Neural cell (in vitro differentiated cells): ENCODE results near the gene FAM168A. TPM values are rescaled to one million over a fixed set of nuclear protein-coding genes. Genes with fewer than 3 reads are reported as not detected.

Experiments used
- H2AFZ ChIP-seq: fragments of 200-600, 300-800 bp; sonication (generic), shearing (Covaris generic); 2 replicates; pipeline ENCODE4 v1.6.0; 2014; ENCODE audit warnings: low read depth, mild to moderate bottlenecking, antibody characterized with exemption, low read length, moderate library complexity
- H3F3A ChIP-seq: fragments of 200-600 bp; shearing (Covaris generic); 2 replicates; pipeline ENCODE4 v1.6.1; 2016; ENCODE audit warnings: mild to moderate bottlenecking, moderate library complexity, mixed read lengths, antibody characterized with exemption, low read length; ENCODE audit not compliant: insufficient read depth, poor library complexity, severe bottlenecking
- H3K27ac ChIP-seq: fragments of 200-600, 300-800 bp; sonication (generic), shearing (Covaris generic); 2 replicates; pipeline ENCODE4 v1.5.1; 2014; ENCODE audit warnings: mild to moderate bottlenecking, low read length, moderate library complexity
- H3K27me3 ChIP-seq: fragments of 300-800, 200-600 bp; sonication (generic), shearing (Covaris generic); 2 replicates; pipeline ENCODE4 v1.6.0; 2014; ENCODE audit warnings: mild to moderate bottlenecking, low read depth, low read length, moderate library complexity; ENCODE audit not compliant: insufficient read depth
- H3K36me3 ChIP-seq: fragments of 300-800, 200-600 bp; sonication (generic), shearing (Covaris generic); 2 replicates; pipeline ENCODE4 v1.5.1; 2014; ENCODE audit warnings: mild to moderate bottlenecking, antibody characterized with exemption, low read length, moderate library complexity; ENCODE audit not compliant: insufficient read depth
- H3K4me2 ChIP-seq: fragments of 300-800, 200-600 bp; sonication (generic), shearing (Covaris generic); 2 replicates; pipeline ENCODE4 v1.6.0; 2014; ENCODE audit warnings: mild to moderate bottlenecking, low read length
- H3K4me3 ChIP-seq: fragments of 300-800, 200-600 bp; sonication (generic), shearing (Covaris generic); 2 replicates; pipeline ENCODE4 v1.5.1; 2014; ENCODE audit warnings: mild to moderate bottlenecking, low read length, moderate library complexity
- H3K79me2 ChIP-seq: fragments of 200-600 bp; shearing (Covaris generic); replicated peaks from 2 replicates; pipeline ENCODE4 v1.6.0; 2014; ENCODE audit warnings: mild to moderate bottlenecking, low read length, moderate library complexity; ENCODE audit not compliant: insufficient read depth
- H3K9ac ChIP-seq: fragments of 300-800, 200-600 bp; sonication (generic), shearing (Covaris generic); 2 replicates; pipeline ENCODE4 v1.6.1; 2016; ENCODE audit warnings: mild to moderate bottlenecking, low read length, mixed read lengths
- H3K9me2 ChIP-seq: fragments of 200-600 bp; shearing (Covaris generic); 2 replicates; pipeline ENCODE4 v1.6.1; 2016; ENCODE audit warnings: mild to moderate bottlenecking, low read length, mixed read lengths; ENCODE audit not compliant: insufficient read depth
- H3K9me3 ChIP-seq: fragments of 200-600, 300-800 bp; sonication (generic), shearing (Covaris generic); 2 replicates; pipeline ENCODE4 v1.6.1; 2016; ENCODE audit warnings: mild to moderate bottlenecking, mixed run types, low read length, moderate library complexity, mixed read lengths
- H4K20me1 ChIP-seq: fragments of 200-600 bp; shearing (Covaris generic); 2 replicates; pipeline ENCODE4 v1.6.1; 2016; ENCODE audit warnings: mild to moderate bottlenecking, mixed run types; ENCODE audit not compliant: insufficient read depth
- EP300 ChIP-seq: fragments of 450-650 bp; conservative IDR thresholded peaks from 2 replicates; pipeline ENCODE4 v1.6.1; 2014; ENCODE audit warnings: antibody characterized with exemption, mild to moderate bottlenecking, moderate library complexity; ENCODE audit not compliant: poor library complexity, severe bottlenecking
- EZH2 ChIP-seq: fragments of 200-600, 300-800 bp; shearing (Covaris generic), sonication (generic); IDR thresholded peaks from 2 replicates; pipeline ENCODE4 v1.6.1; 2014; ENCODE audit warnings: antibody characterized with exemption, low read length, borderline replicate concordance, mild to moderate bottlenecking; ENCODE audit not compliant: insufficient read depth, poor library complexity, severe bottlenecking
- MXI1 ChIP-seq: fragments of 450-650 bp; conservative IDR thresholded peaks from 2 replicates; pipeline ENCODE4 v1.6.1; 2014; ENCODE audit warnings: antibody characterized with exemption, mild to moderate bottlenecking; ENCODE audit not compliant: poor library complexity, severe bottlenecking
- POLR2AphosphoS5 ChIP-seq: IDR thresholded peaks from 2 replicates; pipeline ENCODE4 v1.6.1; 2012
- RAD21 ChIP-seq: fragments of 450-650 bp; conservative IDR thresholded peaks from 2 replicates; pipeline ENCODE4 v1.6.1; 2014; ENCODE audit warnings: antibody characterized with exemption, mild to moderate bottlenecking, moderate library complexity
- SMC3 ChIP-seq: fragments of 450-650 bp; conservative IDR thresholded peaks from 2 replicates; pipeline ENCODE4 v1.6.1; 2014; ENCODE audit warnings: antibody characterized with exemption, mild to moderate bottlenecking, moderate library complexity; ENCODE audit not compliant: poor library complexity
- TAF1 ChIP-seq: IDR thresholded peaks from 2 replicates; pipeline ENCODE4 v1.6.1; 2012; ENCODE audit warnings: low read depth
- polyA plus RNA-seq: library from polyadenylated mRNA; depleted of rRNA; stranded (reverse); fragments of >200 nt; gene quantifications from 2 replicates; pipeline ENCODE4 v1.2.3, GENCODE V29; 2014
- TF ChIP-seq, protein P1 (sequence below): fragments of 450-650 bp; IDR thresholded peaks from 2 replicates; pipeline ENCODE4 v1.5.1; 2014; ENCODE audit warnings: antibody characterized with exemption, mild to moderate bottlenecking, moderate library complexity; ENCODE audit not compliant: poor library complexity, severe bottlenecking
- TF ChIP-seq, protein P2 (sequence below): IDR thresholded peaks from 2 replicates; pipeline ENCODE4 v1.6.1; 2012; ENCODE audit warnings: borderline replicate concordance

Gene FAM168A
- polyA plus RNA-seq, 1 donor from 2014 or later, result 67.3 TPM

DNA sequence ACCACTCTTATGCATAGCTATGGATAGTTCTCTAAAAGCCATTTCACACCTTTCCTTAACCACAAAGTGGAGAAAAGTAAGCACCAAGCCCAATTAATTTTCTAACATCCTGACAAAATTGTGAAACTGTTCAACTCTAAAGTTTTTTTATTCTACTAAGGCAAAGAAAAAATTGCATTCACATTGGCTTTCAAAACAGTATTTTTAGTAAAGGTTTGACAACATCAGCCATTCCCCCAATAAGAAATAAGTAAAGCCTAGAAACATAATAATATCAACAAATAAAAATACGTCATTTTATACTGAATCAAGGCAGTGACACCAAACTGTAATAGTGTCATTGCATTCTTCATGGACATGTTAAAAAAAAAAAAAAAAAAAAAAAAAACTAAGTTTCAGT, 11.1 kb downstream of the FAM168A start:
- no peaks in the 10 kb centered on the region for H4K20me1 ChIP-seq
- no peak overlapping the region for H3K4me2 ChIP-seq
- no peaks in the 10 kb centered on the region for H3K27me3 ChIP-seq
- TF ChIP-seq RAD21 (no peak), MXI1 (no peak), EZH2 (no peak), SMC3 (no peak), TAF1 (no peak), EP300 (no peak), POLR2AphosphoS5 (no peak)
- TF ChIP-seq, protein P1, sequence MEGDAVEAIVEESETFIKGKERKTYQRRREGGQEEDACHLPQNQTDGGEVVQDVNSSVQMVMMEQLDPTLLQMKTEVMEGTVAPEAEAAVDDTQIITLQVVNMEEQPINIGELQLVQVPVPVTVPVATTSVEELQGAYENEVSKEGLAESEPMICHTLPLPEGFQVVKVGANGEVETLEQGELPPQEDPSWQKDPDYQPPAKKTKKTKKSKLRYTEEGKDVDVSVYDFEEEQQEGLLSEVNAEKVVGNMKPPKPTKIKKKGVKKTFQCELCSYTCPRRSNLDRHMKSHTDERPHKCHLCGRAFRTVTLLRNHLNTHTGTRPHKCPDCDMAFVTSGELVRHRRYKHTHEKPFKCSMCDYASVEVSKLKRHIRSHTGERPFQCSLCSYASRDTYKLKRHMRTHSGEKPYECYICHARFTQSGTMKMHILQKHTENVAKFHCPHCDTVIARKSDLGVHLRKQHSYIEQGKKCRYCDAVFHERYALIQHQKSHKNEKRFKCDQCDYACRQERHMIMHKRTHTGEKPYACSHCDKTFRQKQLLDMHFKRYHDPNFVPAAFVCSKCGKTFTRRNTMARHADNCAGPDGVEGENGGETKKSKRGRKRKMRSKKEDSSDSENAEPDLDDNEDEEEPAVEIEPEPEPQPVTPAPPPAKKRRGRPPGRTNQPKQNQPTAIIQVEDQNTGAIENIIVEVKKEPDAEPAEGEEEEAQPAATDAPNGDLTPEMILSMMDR, result no peak
- TF ChIP-seq, protein P2, sequence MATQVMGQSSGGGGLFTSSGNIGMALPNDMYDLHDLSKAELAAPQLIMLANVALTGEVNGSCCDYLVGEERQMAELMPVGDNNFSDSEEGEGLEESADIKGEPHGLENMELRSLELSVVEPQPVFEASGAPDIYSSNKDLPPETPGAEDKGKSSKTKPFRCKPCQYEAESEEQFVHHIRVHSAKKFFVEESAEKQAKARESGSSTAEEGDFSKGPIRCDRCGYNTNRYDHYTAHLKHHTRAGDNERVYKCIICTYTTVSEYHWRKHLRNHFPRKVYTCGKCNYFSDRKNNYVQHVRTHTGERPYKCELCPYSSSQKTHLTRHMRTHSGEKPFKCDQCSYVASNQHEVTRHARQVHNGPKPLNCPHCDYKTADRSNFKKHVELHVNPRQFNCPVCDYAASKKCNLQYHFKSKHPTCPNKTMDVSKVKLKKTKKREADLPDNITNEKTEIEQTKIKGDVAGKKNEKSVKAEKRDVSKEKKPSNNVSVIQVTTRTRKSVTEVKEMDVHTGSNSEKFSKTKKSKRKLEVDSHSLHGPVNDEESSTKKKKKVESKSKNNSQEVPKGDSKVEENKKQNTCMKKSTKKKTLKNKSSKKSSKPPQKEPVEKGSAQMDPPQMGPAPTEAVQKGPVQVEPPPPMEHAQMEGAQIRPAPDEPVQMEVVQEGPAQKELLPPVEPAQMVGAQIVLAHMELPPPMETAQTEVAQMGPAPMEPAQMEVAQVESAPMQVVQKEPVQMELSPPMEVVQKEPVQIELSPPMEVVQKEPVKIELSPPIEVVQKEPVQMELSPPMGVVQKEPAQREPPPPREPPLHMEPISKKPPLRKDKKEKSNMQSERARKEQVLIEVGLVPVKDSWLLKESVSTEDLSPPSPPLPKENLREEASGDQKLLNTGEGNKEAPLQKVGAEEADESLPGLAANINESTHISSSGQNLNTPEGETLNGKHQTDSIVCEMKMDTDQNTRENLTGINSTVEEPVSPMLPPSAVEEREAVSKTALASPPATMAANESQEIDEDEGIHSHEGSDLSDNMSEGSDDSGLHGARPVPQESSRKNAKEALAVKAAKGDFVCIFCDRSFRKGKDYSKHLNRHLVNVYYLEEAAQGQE, result no peak
- H3K9me3 ChIP-seq, result no peaks in the 10 kb centered on the region
- H3K79me2 ChIP-seq, result peaks cover 82% of the 10 kb centered on the region
- H2AFZ ChIP-seq, result no peak overlapping the region
- H3K27ac ChIP-seq, result no peak overlapping the region
- H3K9ac ChIP-seq, result no peak overlapping the region
- no peaks in the 10 kb centered on the region for H3F3A ChIP-seq
- H3K36me3 ChIP-seq, result no peaks in the 10 kb centered on the region
- H3K4me3 ChIP-seq, result no peak overlapping the region
- H3K9me2 ChIP-seq, result no peaks in the 10 kb centered on the region

DNA sequence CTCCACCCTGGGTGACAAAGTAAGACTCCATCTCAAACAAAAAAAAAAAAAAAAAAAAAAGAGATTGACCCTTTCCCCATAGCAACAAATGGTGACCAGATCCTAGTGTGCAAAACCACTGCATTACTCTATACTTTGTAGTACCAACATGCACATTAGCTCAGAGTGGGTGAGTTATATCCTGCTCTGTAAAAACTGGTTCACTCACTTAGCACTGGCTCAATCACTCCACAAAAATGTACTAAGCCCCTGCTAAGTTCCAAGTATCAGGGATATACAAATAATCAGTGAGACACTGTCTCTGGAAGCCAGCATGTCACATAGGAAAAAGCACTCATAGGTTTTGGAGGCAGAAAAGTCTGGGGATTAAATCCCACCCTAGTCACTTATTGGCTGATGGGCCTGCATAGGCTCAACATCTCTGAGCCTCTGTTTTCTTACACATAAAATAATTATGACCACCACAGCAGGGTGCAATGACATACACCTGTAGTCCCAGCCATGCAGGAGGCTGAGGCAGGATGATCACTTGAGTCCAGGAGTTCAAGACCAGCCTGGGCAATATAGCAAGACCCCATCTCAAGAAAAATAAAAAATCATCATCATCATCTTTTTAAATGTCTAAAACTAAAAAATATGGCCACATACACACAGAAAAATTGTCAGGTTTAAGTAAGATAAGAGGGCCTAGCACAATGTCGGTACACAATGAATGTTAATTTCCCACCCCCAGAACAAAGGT, 11.9 kb downstream of the FAM168A start:
- no peak overlapping the region for H2AFZ ChIP-seq
- peaks cover 74% of the 10 kb centered on the region for H3K79me2 ChIP-seq
- no peak overlapping the region for H3K4me2 ChIP-seq
- H3K36me3 ChIP-seq, result no peaks in the 10 kb centered on the region
- H3K9ac ChIP-seq, result no peak overlapping the region
- H3K4me3 ChIP-seq, result no peak overlapping the region
- H4K20me1 ChIP-seq, result no peaks in the 10 kb centered on the region
- no peaks in the 10 kb centered on the region for H3K9me3 ChIP-seq
- TF ChIP-seq POLR2AphosphoS5 (no peak), SMC3 (no peak)
- H3K9me2 ChIP-seq, result no peaks in the 10 kb centered on the region
- H3K27me3 ChIP-seq, result no peaks in the 10 kb centered on the region
- no peaks in the 10 kb centered on the region for H3F3A ChIP-seq
- no peak overlapping the region for H3K27ac ChIP-seq
